Tibial artery (tissue), 4 donors: ENCODE results near the gene SLC38A3.

ENCODE experiments used
- DNase-seq, 2 donors: peaks; one replicate each; pipeline ENCODE4 v3.0.0-alpha.2; 2019
- H3K27ac ChIP-seq, 2 donors: fragments of 200-600 bp; sonication (generic) in 1 of 2; 1 replicate in 1 of 2; 2 replicates in 1 of 2; pipeline ENCODE4 v1.5.1; 2018 to 2019; ENCODE audit warnings: mild to moderate bottlenecking in 1 of 2
- H3K27me3 ChIP-seq, 2 donors: fragments of 200-600 bp; sonication (generic) in 1 of 2; one replicate each; pipeline versions ENCODE4 v1.5.1 to v1.6.0; 2016 to 2019
- H3K36me3 ChIP-seq, 3 donors: fragments of 200-600 bp; sonication (generic) in 2 of 3; one replicate each; pipeline ENCODE4 v1.5.1; 2016 to 2019; ENCODE audit warnings: mild to moderate bottlenecking in 2 of 3
- H3K4me1 ChIP-seq, 4 donors: fragments of 200-600 bp; sonication (generic) in 2 of 4; 1 replicate in 3 of 4; 2 replicates in 1 of 4; pipeline ENCODE4 v1.5.1; 2016 to 2019
- H3K4me3 ChIP-seq, 2 donors: fragments of 200-600 bp; sonication (generic) in 1 of 2; 1 replicate in 1 of 2; 2 replicates in 1 of 2; pipeline ENCODE4 v1.5.1; 2018 to 2019; ENCODE audit warnings: mild to moderate bottlenecking in 2 of 2
- H3K9me3 ChIP-seq, 3 donors: fragments of 200-600 bp; sonication (generic) in 1 of 3; one replicate each; pipeline ENCODE4 v1.5.1; 2016 to 2019
- CTCF ChIP-seq, 2 experiments: fragments of 200-600 bp in 1 of 2; fragments of 450-650 bp in 1 of 2; IDR thresholded peaks; one replicate each; pipeline ENCODE4 v1.5.1; 2017 to 2019; ENCODE audit warnings: antibody characterized with exemption in 2 of 2, mild to moderate bottlenecking in 1 of 2, moderate library complexity in 1 of 2
- intact Hi-C: fragments of 100-400 bp; cut with DNase I; formaldehyde crosslinking; loops from one replicate; pipeline ENCODE4 v1.15.0; 2023; ENCODE audit warnings: low total_unique reads

Gene SLC38A3

GRCh38 chr3:50174947-50175524, 30.0 kb upstream of the SLC38A3 start:
- H3K27me3 ChIP-seq: no peaks in the 10 kb centered on the region
- H3K27ac ChIP-seq: no peak overlapping the region
- no peaks in the 10 kb centered on the region for H3K9me3 ChIP-seq
- TF ChIP-seq CTCF (IDR thresholded peaks at IDR 0.05): no peak
- no peak overlapping the region for H3K4me3 ChIP-seq
- no peak for DNase-seq
- peaks cover 0 to 28% (median 15%) of the 10 kb centered on the region in 4 donors for H3K4me1 ChIP-seq
- intact Hi-C loops: no loop called here
- H3K36me3 ChIP-seq: peaks cover 7 to 41% (median 25%) of the 10 kb centered on the region in 3 donors

GRCh38 chr3:50177346-50177745, 27.7 kb upstream of the SLC38A3 start:
- DNase-seq: no peak
- H3K9me3 ChIP-seq: no peaks in the 10 kb centered on the region
- peaks cover 0 to 7% (median 4%) of the 10 kb centered on the region in 4 donors for H3K4me1 ChIP-seq
- H3K36me3 ChIP-seq: peaks cover 7 to 47% (median 30%) of the 10 kb centered on the region in 3 donors
- no peak overlapping the region for H3K27ac ChIP-seq
- intact Hi-C loops: no loop called here
- no peaks in the 10 kb centered on the region for H3K27me3 ChIP-seq
- no peak for TF ChIP-seq CTCF (IDR thresholded peaks at IDR 0.05)
- no peak overlapping the region for H3K4me3 ChIP-seq

GRCh38 chr3:50179710-50180109, 25.4 kb upstream of the SLC38A3 start:
- DNase-seq: no peak
- no peaks in the 10 kb centered on the region for H3K4me1 ChIP-seq
- no peaks in the 10 kb centered on the region for H3K27me3 ChIP-seq
- no peak overlapping the region for H3K27ac ChIP-seq
- H3K9me3 ChIP-seq: no peaks in the 10 kb centered on the region
- H3K4me3 ChIP-seq: no peak overlapping the region
- intact Hi-C loops: no loop called here
- peaks cover 2 to 55% (median 39%) of the 10 kb centered on the region in 3 donors for H3K36me3 ChIP-seq
- TF ChIP-seq CTCF (IDR thresholded peaks at IDR 0.05): no peak

- Histone ChIP-seq H3K9me3 (no peaks in the 10 kb centered on the region), H3K4me3 (no peak overlapping the region), H3K27me3 (no peaks in the 10 kb centered on the region), H3K36me3 (peaks cover 0 to 54% (median 38%) of the 10 kb centered on the region in 3 donors), H3K4me1 (no peaks in the 10 kb centered on the region), H3K27ac (no peak overlapping the region)
- intact Hi-C loops: no loop called here
- DNase-seq: no peak
- TF ChIP-seq CTCF (IDR thresholded peaks at IDR 0.05): no peak
Observed at GRCh38 chr3:50181985-50182384, 23.1 kb upstream of the SLC38A3 start.

- Histone ChIP-seq H3K27ac (no peak overlapping the region), H3K4me3 (no peak overlapping the region), H3K9me3 (no peaks in the 10 kb centered on the region), H3K36me3 (peaks cover 0 to 53% (median 38%) of the 10 kb centered on the region in 3 donors), H3K27me3 (no peaks in the 10 kb centered on the region), H3K4me1 (no peaks in the 10 kb centered on the region)
- intact Hi-C loops: no loop called here
- DNase-seq: no peak
- TF ChIP-seq CTCF (IDR thresholded peaks at IDR 0.05): no peak
Observed at GRCh38 chr3:50182533-50183099, 22.5 kb upstream of the SLC38A3 start.
